D721Med (cell line): ENCODE results near the gene SLPI.

Experiments used
- DNase-seq: peaks from one replicate; pipeline ENCODE4 v3.0.0; 2011; ENCODE audit warnings: low spot score; ENCODE audit not compliant: insufficient read length
- FAIRE-seq: peaks from 2 replicates; lab custom pipeline; 2011; peaks lifted over from hg19 to GRCh38; lab: Jason Lieb, UNC
- CTCF ChIP-seq: IDR thresholded peaks from 2 replicates; pipeline ENCODE4 v1.5.1; 2012; ENCODE audit warnings: mild to moderate bottlenecking, control low read depth; ENCODE audit not compliant: insufficient read depth; ENCODE audit errors: missing control alignments

The SLPI gene

GRCh38 chr20:45258259-45258658, 3.9 kb upstream of the SLPI start:
- TF ChIP-seq CTCF = no peak
- FAIRE-seq = no peak
- DNase-seq = no peak

- FAIRE-seq (no peak), DNase-seq (no peak)
- no peak for TF ChIP-seq CTCF
Measured at GRCh38 chr20:45257711-45258110, 3.3 kb upstream of the SLPI start.

- FAIRE-seq (no peak), DNase-seq (no peak)
- no peak for TF ChIP-seq CTCF
Measured at GRCh38 chr20:45257161-45257560, 2.8 kb upstream of the SLPI start.

- FAIRE-seq = no peak
- TF ChIP-seq CTCF = no peak
- no peak for DNase-seq
Measured at GRCh38 chr20:45253261-45253660, 1.1 kb downstream of the SLPI start.

- FAIRE-seq (no peak), DNase-seq (no peak)
- TF ChIP-seq CTCF = no peak
Measured at GRCh38 chr20:45251884-45252560, 2.3 kb downstream of the SLPI start.

- DNase-seq (no peak), FAIRE-seq (no peak)
- TF ChIP-seq CTCF = no peak
Measured at GRCh38 chr20:45248609-45249008, 5.8 kb downstream of the SLPI start.

GRCh38 chr20:45247865-45248264, 6.5 kb downstream of the SLPI start:
- FAIRE-seq = no peak
- no peak for TF ChIP-seq CTCF
- no peak for DNase-seq
